IPS DF 6.9 (cell line): ENCODE results near the gene DBX2.
A peak's percentile ranks its signal among the peaks of the same experiment; 100 is the strongest.
"Not testable (repeated sequence)": the region's sequence is repeated elsewhere in the genome, so short reads cannot be mapped to it uniquely, and the experiment has no call there.

Experiments used
- DNase-seq: peaks from one replicate; pipeline ENCODE4 v3.0.0-alpha.2; 2013; ENCODE audit warnings: low read depth, low spot score
- H3K27ac ChIP-seq: one replicate; pipeline ENCODE4 v1.5.1; 2013; ENCODE audit warnings: low read length, control low read depth
- H3K27me3 ChIP-seq: 2 replicates; pipeline ENCODE4 v1.6.1; 2013; ENCODE audit warnings: mild to moderate bottlenecking, low read length; ENCODE audit not compliant: control insufficient read depth, insufficient read depth
- H3K36me3 ChIP-seq: 2 replicates; pipeline ENCODE4 v1.6.1; 2013; ENCODE audit warnings: low read length; ENCODE audit not compliant: control insufficient read depth, insufficient read depth
- H3K4me1 ChIP-seq: 2 replicates; pipeline ENCODE4 v1.6.1; 2013; ENCODE audit warnings: low read length; ENCODE audit not compliant: control insufficient read depth, insufficient read depth
- H3K4me3 ChIP-seq: 2 replicates; pipeline ENCODE4 v1.5.1; 2013; ENCODE audit warnings: mild to moderate bottlenecking, low read length
- H3K9me3 ChIP-seq: 2 replicates; pipeline ENCODE4 v1.6.1; 2013; ENCODE audit warnings: low read length, inconsistent platforms; ENCODE audit not compliant: control insufficient read depth, insufficient read depth
- WGBS: extraction: QIAGEN DNeasy Blood & Tissue Kit; methylation state at CpG from one replicate; pipeline ENCODE4 v1.1.7; 2013; ENCODE audit warnings: mixed read lengths, missing lambda C conversion rate; ENCODE audit not compliant: insufficient read length, insufficient coverage; 5-methylcytosine and 5-hydroxymethylcytosine counted together

DBX2 gene

DNA sequence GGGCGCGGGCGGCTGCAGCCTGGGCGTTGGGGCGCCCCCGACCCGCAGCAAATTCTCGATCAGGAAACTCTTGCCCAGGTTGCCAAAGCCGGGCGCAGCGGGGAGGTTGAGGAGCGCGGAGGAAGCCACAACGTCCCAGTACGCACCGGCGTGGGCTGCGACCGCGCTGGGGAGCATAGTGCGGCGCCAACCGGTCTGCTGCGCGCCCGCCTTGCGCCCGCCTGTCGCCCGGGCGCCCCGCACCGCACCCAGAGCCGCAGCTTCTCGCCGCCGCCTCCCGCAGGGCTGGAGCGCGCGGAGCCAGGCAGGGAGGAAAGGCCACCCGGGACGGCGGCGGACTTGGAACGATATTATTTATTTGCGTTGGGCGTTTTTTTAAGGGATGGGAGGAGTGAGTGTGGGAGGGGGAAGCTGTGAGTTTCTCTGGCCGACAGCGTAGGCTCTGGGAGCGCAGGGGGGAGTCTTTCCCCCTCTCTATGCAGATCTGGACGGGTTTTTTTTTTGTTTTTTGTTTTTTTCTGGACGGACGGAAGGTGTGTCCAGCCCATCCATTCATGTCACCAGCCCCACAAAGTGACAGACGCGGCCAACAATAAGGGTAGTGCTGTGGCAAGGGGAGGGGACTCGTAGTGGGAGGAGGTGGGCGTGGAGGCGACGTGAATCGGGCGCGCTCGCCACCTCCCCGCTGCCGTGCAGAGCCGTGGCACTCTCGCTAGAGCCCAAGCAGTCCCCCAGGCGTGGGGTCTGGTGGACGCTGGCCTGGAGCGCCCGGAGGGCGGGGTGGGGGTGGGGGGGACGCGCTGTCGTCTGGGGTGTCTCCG is at the start of gene DBX2:
Gene DBX2 (minus strand): TSS at position 349 of the 821 bp plus-strand sequence. CDS start 172 bp downstream, at position 177.
- no peak within 1 kb of the TSS for H3K27ac ChIP-seq
- peak within 1 kb of the TSS; percentile 40; the same call in 1 of the 2 replicates for H3K4me3 ChIP-seq
- no CpG with 5 or more reads among the region's 77 CpGs for WGBS
- H3K9me3 ChIP-seq, result no peaks in the 10 kb centered on the region
- H3K4me1 ChIP-seq, result no peaks in the 10 kb centered on the region
- H3K27me3 ChIP-seq, result peaks cover 9% of the 10 kb centered on the region; the same call in 1 of the 2 replicates
- DNase-seq, result no peak
- no peaks in the 10 kb centered on the region for H3K36me3 ChIP-seq

DNA sequence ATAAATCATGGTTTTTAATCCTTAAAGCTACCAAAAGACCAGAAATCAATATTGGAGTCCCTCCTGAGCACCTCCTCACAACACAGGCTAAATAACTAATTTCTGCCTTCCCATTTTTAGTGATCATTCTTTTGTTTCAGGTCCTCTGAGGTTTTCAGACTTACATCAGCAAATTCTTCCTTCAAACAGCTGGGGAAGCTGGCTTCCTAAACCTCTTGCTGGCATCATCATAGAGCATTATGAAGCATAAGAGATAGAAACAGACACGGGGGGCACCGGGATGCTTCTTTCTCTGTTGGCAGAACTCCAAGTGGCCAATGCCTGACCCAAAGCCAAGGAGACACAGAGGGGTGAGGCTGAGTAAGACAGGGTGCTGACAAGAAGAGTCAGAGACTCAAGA is 47.9 kb upstream of the DBX2 start:
- H3K9me3 ChIP-seq, result no peaks in the 10 kb centered on the region
- H3K4me3 ChIP-seq, result no peak overlapping the region
- no peaks in the 10 kb centered on the region for H3K36me3 ChIP-seq
- WGBS, result no CpG with 5 or more reads among the region's 2 CpGs
- no peaks in the 10 kb centered on the region for H3K27me3 ChIP-seq
- H3K27ac ChIP-seq, result no peak overlapping the region
- DNase-seq, result no peak
- H3K4me1 ChIP-seq, result no peaks in the 10 kb centered on the region

DNA sequence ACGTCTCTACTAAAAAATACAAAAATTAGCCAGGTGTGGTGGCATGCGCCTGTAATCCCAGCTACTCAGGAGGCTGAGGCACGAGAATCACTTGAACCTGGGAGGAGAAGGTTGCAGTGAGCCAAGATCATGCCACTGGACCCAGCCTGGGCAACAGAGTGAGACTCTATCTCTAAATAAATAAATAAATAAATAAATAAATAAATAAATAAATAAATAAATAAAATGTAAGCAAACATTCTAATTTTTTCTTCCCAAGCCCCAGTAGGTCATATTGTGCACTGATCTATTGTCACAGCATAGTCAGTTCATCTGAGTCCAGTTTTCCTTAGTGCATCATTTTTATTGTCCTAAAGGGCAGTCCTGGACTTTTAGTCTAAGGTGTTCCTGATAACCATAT is 44.5 kb upstream of the DBX2 start:
- H3K9me3 ChIP-seq, H3K4me3 ChIP-seq, H3K27me3 ChIP-seq: not testable (repeated sequence)

DNA sequence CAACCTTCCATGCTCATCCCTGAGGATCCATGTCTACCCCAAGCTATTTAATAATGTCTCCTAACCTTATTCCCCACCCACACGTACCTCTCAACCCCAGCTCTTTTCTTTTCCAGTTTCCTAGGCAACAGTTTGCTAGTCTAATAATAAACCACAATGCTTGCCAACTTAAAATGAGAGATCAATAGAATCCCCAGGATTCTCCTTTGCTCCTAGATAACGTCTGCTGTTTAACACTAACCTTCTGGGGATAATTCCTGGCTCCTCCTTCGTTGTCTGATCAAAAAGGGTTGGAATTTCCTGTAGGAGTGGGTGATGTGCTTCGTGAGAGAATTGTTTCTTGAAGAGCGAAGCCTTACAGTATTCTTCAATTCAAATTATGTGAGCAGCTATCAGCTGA is 42.2 kb upstream of the DBX2 start:
- DNase-seq, result no peak
- no peaks in the 10 kb centered on the region for H3K27me3 ChIP-seq
- WGBS, result 100% methylated on average over 1 of the region's 5 CpGs

More for the DNA sequence above, 44.5 kb upstream of the DBX2 start:
- WGBS, result no CpG with 5 or more reads among the region's 3 CpGs
- H3K36me3 ChIP-seq, H3K27ac ChIP-seq, H3K4me1 ChIP-seq, DNase-seq: not testable (repeated sequence)

DNA sequence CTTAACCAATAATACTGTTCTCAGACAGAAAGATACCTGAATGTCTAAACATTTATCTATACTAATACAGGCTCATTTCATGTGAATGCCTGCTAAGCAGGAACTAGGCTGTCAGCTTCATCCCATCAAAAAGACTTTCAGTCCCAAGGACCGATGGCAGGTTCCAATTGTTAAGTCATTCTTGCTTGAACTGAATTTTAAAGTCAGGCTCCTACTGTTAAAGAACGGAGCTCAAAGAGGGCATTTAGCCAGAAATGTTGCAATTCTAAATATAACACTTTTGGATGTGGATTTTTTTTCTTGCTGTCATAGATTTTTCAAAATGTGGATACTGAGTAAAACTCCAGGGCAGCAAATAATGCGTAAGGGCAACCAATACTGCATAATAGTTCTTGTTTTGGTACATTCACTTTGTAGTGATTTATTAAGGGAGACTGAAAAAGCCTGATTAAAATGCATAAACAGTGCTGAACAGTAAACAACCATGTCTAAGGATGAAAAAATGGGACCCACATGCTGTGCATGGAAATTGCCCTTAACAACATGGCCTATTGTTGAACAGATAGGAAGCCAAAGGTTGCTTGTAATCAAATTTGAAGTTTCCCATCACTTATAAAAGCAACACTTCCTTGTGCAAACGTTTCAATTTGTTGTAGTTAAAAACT is 38.6 kb upstream of the DBX2 start:
- no peaks in the 10 kb centered on the region for H3K4me1 ChIP-seq
- DNase-seq, result no peak
- no peaks in the 10 kb centered on the region for H3K9me3 ChIP-seq
- no CpG with 5 or more reads among the region's 4 CpGs for WGBS
- no peak overlapping the region for H3K27ac ChIP-seq
- no peak overlapping the region for H3K4me3 ChIP-seq
- H3K27me3 ChIP-seq, result no peaks in the 10 kb centered on the region
- no peaks in the 10 kb centered on the region for H3K36me3 ChIP-seq

More for the DNA sequence above, 42.2 kb upstream of the DBX2 start:
- H3K4me3 ChIP-seq, result no peak overlapping the region
- H3K27ac ChIP-seq, result no peak overlapping the region
- H3K4me1 ChIP-seq, result no peaks in the 10 kb centered on the region
- H3K9me3 ChIP-seq, result no peaks in the 10 kb centered on the region
- no peaks in the 10 kb centered on the region for H3K36me3 ChIP-seq

DNA sequence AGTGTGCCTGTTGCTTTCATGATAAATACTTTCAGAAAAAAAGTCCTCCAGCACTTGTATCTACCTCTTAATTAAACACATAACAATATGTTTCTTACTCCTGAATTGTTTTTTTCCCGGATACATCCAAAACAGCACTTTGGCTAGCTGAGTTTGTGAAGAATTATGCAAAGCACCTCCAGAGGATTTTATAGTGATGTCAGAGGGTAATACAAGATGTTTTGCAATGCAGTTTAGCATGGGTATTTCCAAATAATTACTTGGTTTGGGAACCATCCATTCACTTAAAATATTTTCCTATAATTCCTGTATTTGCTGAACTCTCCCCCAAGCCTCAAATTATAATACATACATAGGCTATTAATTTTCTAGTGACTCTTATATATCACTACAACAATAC is 37.7 kb upstream of the DBX2 start:
- H3K27me3 ChIP-seq, result no peaks in the 10 kb centered on the region
- no CpG with 5 or more reads among the region's 1 CpG for WGBS
- DNase-seq, result no peak
- no peak overlapping the region for H3K4me3 ChIP-seq
- no peaks in the 10 kb centered on the region for H3K36me3 ChIP-seq
- no peaks in the 10 kb centered on the region for H3K4me1 ChIP-seq
- H3K9me3 ChIP-seq, result no peaks in the 10 kb centered on the region
- no peak overlapping the region for H3K27ac ChIP-seq

DNA sequence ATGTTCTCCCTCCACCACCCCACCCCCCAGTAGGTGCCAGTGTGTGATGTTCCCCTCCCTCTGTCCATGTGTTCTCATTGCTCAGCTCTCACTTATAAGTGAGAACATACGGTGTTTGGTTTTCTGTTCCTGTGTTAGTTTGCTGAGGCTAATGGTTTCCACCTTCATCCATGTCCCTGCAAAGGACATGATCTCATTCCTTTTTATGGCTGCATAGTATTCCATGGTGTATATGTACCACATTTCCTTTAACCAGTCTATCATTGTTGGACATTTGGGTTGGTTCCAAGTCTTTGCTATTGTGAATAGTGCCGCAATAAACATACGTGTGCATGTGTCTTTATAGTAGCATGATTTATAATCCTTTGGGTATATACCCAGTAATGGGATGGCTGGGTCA is 33.3 kb upstream of the DBX2 start:
- H3K4me1 ChIP-seq, DNase-seq, H3K36me3 ChIP-seq, H3K9me3 ChIP-seq, H3K4me3 ChIP-seq, H3K27ac ChIP-seq, H3K27me3 ChIP-seq: not testable (repeated sequence)
- no CpG with 5 or more reads among the region's 3 CpGs for WGBS

DNA sequence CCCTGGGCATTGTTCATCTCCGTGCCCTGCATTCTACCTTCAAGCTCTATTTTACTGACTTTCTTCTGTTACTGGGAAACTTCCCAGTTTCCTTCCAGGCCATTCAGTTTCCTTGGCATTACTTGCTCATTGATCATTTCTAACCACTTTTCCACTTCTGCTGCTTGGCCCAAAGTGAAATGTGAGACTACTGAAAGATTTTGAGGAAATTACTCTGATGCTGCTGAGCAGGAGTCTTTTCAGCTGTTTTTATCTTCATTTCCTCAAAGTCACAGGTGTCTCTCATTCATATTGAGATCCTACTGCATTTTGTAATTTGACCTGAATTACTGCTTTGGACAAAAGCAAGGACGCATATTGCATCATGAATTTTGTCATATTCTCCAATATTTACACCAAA is 26.4 kb upstream of the DBX2 start:
- no peak for DNase-seq
- Histone ChIP-seq H3K4me3 (no peak overlapping the region), H3K27me3 (no peaks in the 10 kb centered on the region; the same call in 1 of the 2 replicates), H3K36me3 (0 out of 2 replicates have a peak, but pooled peaks cover 2% of the 10 kb centered on the region), H3K4me1 (no peaks in the 10 kb centered on the region; the same call in 1 of the 2 replicates), H3K27ac (peak overlapping the region; percentile 87), H3K9me3 (no peaks in the 10 kb centered on the region)
- no CpG with 5 or more reads among the region's 2 CpGs for WGBS

DNA sequence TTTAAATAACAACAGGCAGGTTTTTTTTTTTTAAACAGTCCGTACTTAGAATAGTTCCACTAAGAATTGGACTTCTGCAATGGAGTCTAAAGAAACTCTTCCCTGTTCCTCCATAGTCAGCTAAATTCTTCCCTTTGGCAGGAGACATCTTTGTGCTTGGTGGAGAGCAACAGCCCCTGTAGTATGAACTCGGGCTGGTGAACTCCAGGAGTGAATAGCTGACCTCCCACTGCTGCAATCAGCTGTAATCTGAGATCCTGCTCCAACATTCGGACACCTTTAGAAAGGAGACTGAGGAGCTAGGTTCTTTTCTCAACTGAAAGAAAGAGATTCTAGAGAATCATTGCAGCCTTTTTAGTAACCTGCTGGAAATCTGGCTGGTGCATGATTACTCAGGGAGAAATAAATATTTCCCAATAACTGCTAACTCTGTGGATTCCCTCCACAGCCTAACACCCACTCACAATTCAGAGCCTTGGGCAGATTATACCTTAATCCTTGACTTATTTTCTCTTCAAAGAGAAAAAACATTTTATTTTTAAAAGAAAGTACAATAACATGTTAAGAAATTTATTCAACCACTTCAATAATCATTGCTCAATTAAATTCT is 25.6 kb upstream of the DBX2 start:
- WGBS, result no CpG with 5 or more reads among the region's 3 CpGs
- Histone ChIP-seq H3K9me3 (no peaks in the 10 kb centered on the region), H3K36me3 (0 out of 2 replicates have a peak, but pooled peaks cover 2% of the 10 kb centered on the region), H3K4me1 (no peaks in the 10 kb centered on the region; the same call in 1 of the 2 replicates), H3K27me3 (no peaks in the 10 kb centered on the region; the same call in 1 of the 2 replicates), H3K27ac (peak overlapping the region; percentile 87), H3K4me3 (no peak overlapping the region)
- DNase-seq, result peak; percentile 58

DNA sequence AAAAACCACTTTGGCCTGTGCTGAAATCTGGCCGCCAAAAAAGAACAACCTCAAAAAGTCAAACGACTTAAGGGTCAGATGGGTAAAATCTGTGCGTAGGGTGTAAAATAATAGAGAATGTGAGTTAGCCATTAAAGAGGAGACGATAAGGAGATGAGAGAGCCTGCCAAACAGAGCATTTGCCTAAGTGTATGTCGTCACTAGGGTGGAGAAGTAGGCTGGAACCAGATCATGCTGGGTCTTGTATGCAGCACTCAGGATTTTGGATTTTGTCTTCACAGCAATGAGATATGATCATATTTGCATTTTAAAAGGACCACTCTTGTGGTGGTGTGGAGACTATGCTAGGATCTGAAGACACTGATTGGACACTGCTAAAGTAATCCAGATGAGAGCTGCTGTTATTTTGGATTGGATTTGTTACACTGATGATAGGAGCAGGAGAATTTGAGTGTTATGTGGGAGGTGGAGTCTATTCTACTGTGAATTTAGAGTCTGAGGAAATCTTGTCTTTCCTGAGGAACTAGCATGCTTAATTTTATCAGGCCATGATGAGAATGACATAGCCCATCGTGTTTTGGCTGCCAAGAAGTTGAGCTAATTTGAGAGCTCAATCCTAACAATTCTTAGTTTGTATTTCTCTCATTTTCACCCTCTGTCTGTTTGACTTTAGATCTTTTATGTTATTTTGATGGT is 24.8 kb upstream of the DBX2 start:
- Histone ChIP-seq H3K4me1 (no peaks in the 10 kb centered on the region; the same call in 1 of the 2 replicates), H3K9me3 (no peaks in the 10 kb centered on the region), H3K27ac (peak overlapping the region; percentile 86), H3K27me3 (no peaks in the 10 kb centered on the region; the same call in 1 of the 2 replicates), H3K36me3 (0 out of 2 replicates have a peak, but pooled peaks cover 1% of the 10 kb centered on the region), H3K4me3 (no peak overlapping the region)
- DNase-seq, result no peak
- WGBS, result no CpG with 5 or more reads among the region's 6 CpGs
